Gastrocnemius medialis (tissue), 4 donors: ENCODE data around the gene WDR73. TPM values are rescaled to one million over a fixed set of nuclear protein-coding genes. Genes with fewer than 3 reads are reported as not detected.
A peak's percentile ranks its signal among the peaks of the same experiment; 100 is the strongest.

ENCODE experiments used
- ATAC-seq, 2 donors: fragments of 150-250 bp; one replicate each; pipeline ENCODE4 v1.9.1; 2016
- DNase-seq, 2 donors: peaks; one replicate each; pipeline ENCODE4 v3.0.0-alpha.2; 2019
- H3K27ac ChIP-seq, 4 donors: fragments of 200-600 bp; sonication (generic); 1 replicate in 1 of 4; 2 replicates in 3 of 4; pipeline ENCODE4 v1.5.1; 2016 to 2018; ENCODE audit warnings: mild to moderate bottlenecking in 2 of 4, moderate library complexity in 1 of 4
- H3K27me3 ChIP-seq, 3 donors: fragments of 200-600 bp; sonication (generic) in 2 of 3; 1 replicate in 1 of 3; 2 replicates in 2 of 3; pipeline versions ENCODE4 v1.5.1 to v1.6.0; 2016 to 2019; ENCODE audit warnings: mild to moderate bottlenecking in 1 of 3, moderate library complexity in 1 of 3
- H3K36me3 ChIP-seq, 2 donors: fragments of 200-600 bp; sonication (generic) in 1 of 2; one replicate each; pipeline ENCODE4 v1.5.1; 2017 to 2018
- H3K4me1 ChIP-seq, 2 donors: fragments of 200-600 bp; sonication (generic) in 1 of 2; one replicate each; pipeline ENCODE4 v1.5.1; 2016 to 2017; ENCODE audit warnings: mild to moderate bottlenecking in 2 of 2
- H3K4me3 ChIP-seq, 4 donors: fragments of 200-600 bp; sonication (generic) in 3 of 4; 1 replicate in 1 of 4; 2 replicates in 3 of 4; pipeline ENCODE4 v1.5.1; 2016 to 2019; ENCODE audit warnings: mild to moderate bottlenecking in 2 of 4
- H3K9me3 ChIP-seq, 3 donors: fragments of 200-600 bp; sonication (generic) in 2 of 3; 1 replicate in 1 of 3; 2 replicates in 2 of 3; pipeline ENCODE4 v1.5.1; 2016 to 2019
- CTCF ChIP-seq, 5 experiments: fragments of 450-650 bp in 3 of 5; fragments of 200-600 bp in 2 of 5; sonication (generic) in 2 of 5; IDR thresholded peaks in 4 of 5; conservative IDR thresholded peaks in 1 of 5; 1 replicate in 4 of 5; 2 replicates in 1 of 5; pipeline ENCODE4 v1.5.1; 2016 to 2019; ENCODE audit warnings: antibody characterized with exemption in 5 of 5, mild to moderate bottlenecking in 3 of 5, moderate library complexity in 3 of 5
- POLR2A ChIP-seq, 2 donors: fragments of 450-650 bp; IDR thresholded peaks; one replicate each; pipeline ENCODE4 v1.6.1; 2017; ENCODE audit warnings: antibody characterized with exemption in 2 of 2, mild to moderate bottlenecking in 2 of 2, moderate library complexity in 2 of 2
- in situ Hi-C, 4 donors: fragments of 200-750 bp; cut with MboI; loops; one replicate each; pipeline versions ENCODE4 v1.15.0 to v1.8.0; 2017; ENCODE audit warnings: low sequenced_read_pairs in 4 of 4
- intact Hi-C: fragments of 100-400 bp; cut with DNase I; formaldehyde crosslinking; loops from one replicate; pipeline ENCODE4 v1.15.1; 2023; ENCODE audit warnings: low total_unique reads
- total RNA-seq, 4 donors: library from RNA; depleted of rRNA; stranded (reverse); fragments of >200 nt; gene quantifications; one replicate each; pipeline versions ENCODE4 v1.1.0 to v1.2.3, GENCODE V29; 2016

Gene WDR73
- total RNA-seq, 4 donors from 2014 or later, result 6.7 to 11.7 (median 10.3) TPM

GRCh38 chr15:84685304-84685703 is 31.2 kb upstream of the WDR73 start:
- Histone ChIP-seq H3K4me3 (no peak overlapping the region), H3K27ac (no peak overlapping the region), H3K27me3 (no peaks in the 10 kb centered on the region), H3K36me3 (peaks cover 0 to 51% of the 10 kb centered on the region in 2 donors), H3K9me3 (no peaks in the 10 kb centered on the region), H3K4me1 (no peaks in the 10 kb centered on the region)
- intact Hi-C loops (no loop called here), in situ Hi-C loops (no loop called here)
- TF ChIP-seq POLR2A (IDR thresholded peaks at IDR 0.05) (no peak), CTCF (IDR thresholded peaks at IDR 0.05 in 4 of 5, conservative IDR thresholded peaks at IDR 0.05 in 1 of 5) (no peak)
- DNase-seq (peak in 1 of 2 donors; percentile 55), ATAC-seq (peak in 1 of 2 donors; percentile 39)

GRCh38 chr15:84684092-84684491 is 30.0 kb upstream of the WDR73 start:
- no peak for TF ChIP-seq CTCF (IDR thresholded peaks at IDR 0.05 in 4 of 5, conservative IDR thresholded peaks at IDR 0.05 in 1 of 5)
- TF ChIP-seq POLR2A (IDR thresholded peaks at IDR 0.05), result no peak
- no peaks in the 10 kb centered on the region for H3K9me3 ChIP-seq
- no peaks in the 10 kb centered on the region for H3K4me1 ChIP-seq
- H3K4me3 ChIP-seq, result no peak overlapping the region
- in situ Hi-C loops (no loop called here), intact Hi-C loops (no loop called here)
- H3K36me3 ChIP-seq, result peaks cover 0 to 52% of the 10 kb centered on the region in 2 donors
- H3K27me3 ChIP-seq, result no peaks in the 10 kb centered on the region
- DNase-seq (no peak), ATAC-seq (no peak)
- no peak overlapping the region for H3K27ac ChIP-seq

- no peaks in the 10 kb centered on the region for H3K27me3 ChIP-seq
- no peak overlapping the region for H3K4me3 ChIP-seq
- TF ChIP-seq CTCF (IDR thresholded peaks at IDR 0.05 in 4 of 5, conservative IDR thresholded peaks at IDR 0.05 in 1 of 5), result no peak
- no peak overlapping the region for H3K27ac ChIP-seq
- no peaks in the 10 kb centered on the region for H3K9me3 ChIP-seq
- intact Hi-C loops, result no loop called here
- no peak for DNase-seq
- H3K4me1 ChIP-seq, result no peaks in the 10 kb centered on the region
- in situ Hi-C loops, result no loop called here
- no peak for ATAC-seq
- peaks cover 0 to 36% of the 10 kb centered on the region in 2 donors for H3K36me3 ChIP-seq
Observed at GRCh38 chr15:84681831-84682230, 27.7 kb upstream of the WDR73 start.

GRCh38 chr15:84671211-84671610 is 17.1 kb upstream of the WDR73 start:
- H3K27me3 ChIP-seq, result no peaks in the 10 kb centered on the region
- intact Hi-C loops (no loop called here), in situ Hi-C loops (no loop called here)
- H3K4me3 ChIP-seq, result no peak overlapping the region
- no peaks in the 10 kb centered on the region for H3K9me3 ChIP-seq
- TF ChIP-seq POLR2A (IDR thresholded peaks at IDR 0.05), result no peak
- TF ChIP-seq CTCF (IDR thresholded peaks at IDR 0.05 in 4 of 5, conservative IDR thresholded peaks at IDR 0.05 in 1 of 5), result no peak
- H3K4me1 ChIP-seq, result no peaks in the 10 kb centered on the region
- DNase-seq (no peak), ATAC-seq (no peak)
- H3K27ac ChIP-seq, result no peak overlapping the region
- H3K36me3 ChIP-seq, result peaks cover 2 to 44% of the 10 kb centered on the region in 2 donors

- TF ChIP-seq POLR2A (IDR thresholded peaks at IDR 0.05) (no peak), CTCF (IDR thresholded peaks at IDR 0.05 in 4 of 5, conservative IDR thresholded peaks at IDR 0.05 in 1 of 5) (no peak)
- ATAC-seq (no peak), DNase-seq (no peak)
- intact Hi-C loops, result no loop called here
- Histone ChIP-seq H3K27me3 (no peaks in the 10 kb centered on the region), H3K9me3 (no peaks in the 10 kb centered on the region), H3K27ac (no peak overlapping the region), H3K36me3 (peaks cover 0 to 51% of the 10 kb centered on the region in 2 donors), H3K4me3 (no peak overlapping the region), H3K4me1 (no peaks in the 10 kb centered on the region)
- in situ Hi-C loops, result no loop called here
Observed at GRCh38 chr15:84669726-84670125, 15.6 kb upstream of the WDR73 start.
